Chondrocyte (in vitro differentiated cells): ENCODE measurements around the gene DTX4. TPM values are rescaled to one million over a fixed set of nuclear protein-coding genes. Genes with fewer than 3 reads are reported as not detected.

Source experiments
- DNase-seq: peaks from one replicate; pipeline ENCODE4 v3.0.0; 2021; ENCODE audit warnings: mixed read lengths, low spot score
- H3K27ac Mint-ChIP-seq: one replicate; pipeline ENCODE4 v1.8.0; 2021; ENCODE audit warnings: mild to moderate bottlenecking, moderate library complexity, mixed read lengths; ENCODE audit not compliant: unreplicated experiment
- H3K27me3 Mint-ChIP-seq: 2 replicates; pipeline ENCODE4 v1.8.0; 2021; ENCODE audit warnings: low read depth, mixed read lengths
- H3K36me3 Mint-ChIP-seq: 2 replicates; pipeline ENCODE4 v1.8.0; 2021; ENCODE audit warnings: low read depth, mixed read lengths
- H3K4me1 Mint-ChIP-seq: 2 replicates; pipeline ENCODE4 v1.8.0; 2021; ENCODE audit warnings: low read depth, mild to moderate bottlenecking, mixed read lengths
- H3K4me3 Mint-ChIP-seq: one replicate; pipeline ENCODE4 v1.8.0; 2021; ENCODE audit warnings: mild to moderate bottlenecking, moderate library complexity, mixed read lengths; ENCODE audit not compliant: unreplicated experiment
- H3K9me3 Mint-ChIP-seq: 2 replicates; pipeline ENCODE4 v1.8.0; 2021; ENCODE audit warnings: low read depth, mixed read lengths
- total RNA-seq: library from RNA; stranded (reverse); gene quantifications from 3 replicates; pipeline ENCODE4 v1.2.1, GENCODE V29; 2021
- TF ChIP-seq, protein P1 (sequence below): fragments of 200-600 bp; sonication (generic); IDR thresholded peaks from 2 replicates; pipeline ENCODE4 v1.5.0; 2021; ENCODE audit warnings: antibody characterized with exemption, mild to moderate bottlenecking, moderate library complexity

The DTX4 gene
- total RNA-seq, 1 donor from 2014 or later, result 3.4 TPM

DNA sequence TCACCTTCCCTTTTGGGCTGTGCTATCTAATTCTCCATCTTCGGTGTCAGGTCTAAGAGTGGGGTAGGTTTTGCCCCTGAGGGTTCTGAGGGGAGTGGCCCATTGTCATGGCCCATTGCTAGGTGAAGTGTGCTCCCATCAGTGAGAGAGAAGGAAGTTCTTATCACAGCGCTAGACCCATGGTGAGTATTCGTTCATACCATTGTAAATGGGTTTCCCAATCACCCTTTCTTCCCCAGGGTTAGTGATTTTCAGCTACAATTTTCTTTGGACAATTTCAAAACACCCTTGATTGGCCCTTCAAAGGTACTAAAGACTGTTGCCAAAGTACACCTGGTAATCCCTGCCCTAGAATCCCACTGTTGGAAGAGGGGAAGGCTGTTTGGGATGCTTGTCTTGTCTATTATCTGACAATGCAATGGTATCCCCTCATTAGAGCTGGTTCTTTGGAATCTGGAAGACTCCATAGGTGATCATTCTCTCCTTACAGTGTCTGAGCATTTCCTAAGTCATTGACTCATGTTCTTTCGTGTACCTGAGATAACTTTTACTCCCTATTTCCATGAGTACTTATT lies 20.6 kb downstream of the DTX4 start:
- TF ChIP-seq, protein P1, sequence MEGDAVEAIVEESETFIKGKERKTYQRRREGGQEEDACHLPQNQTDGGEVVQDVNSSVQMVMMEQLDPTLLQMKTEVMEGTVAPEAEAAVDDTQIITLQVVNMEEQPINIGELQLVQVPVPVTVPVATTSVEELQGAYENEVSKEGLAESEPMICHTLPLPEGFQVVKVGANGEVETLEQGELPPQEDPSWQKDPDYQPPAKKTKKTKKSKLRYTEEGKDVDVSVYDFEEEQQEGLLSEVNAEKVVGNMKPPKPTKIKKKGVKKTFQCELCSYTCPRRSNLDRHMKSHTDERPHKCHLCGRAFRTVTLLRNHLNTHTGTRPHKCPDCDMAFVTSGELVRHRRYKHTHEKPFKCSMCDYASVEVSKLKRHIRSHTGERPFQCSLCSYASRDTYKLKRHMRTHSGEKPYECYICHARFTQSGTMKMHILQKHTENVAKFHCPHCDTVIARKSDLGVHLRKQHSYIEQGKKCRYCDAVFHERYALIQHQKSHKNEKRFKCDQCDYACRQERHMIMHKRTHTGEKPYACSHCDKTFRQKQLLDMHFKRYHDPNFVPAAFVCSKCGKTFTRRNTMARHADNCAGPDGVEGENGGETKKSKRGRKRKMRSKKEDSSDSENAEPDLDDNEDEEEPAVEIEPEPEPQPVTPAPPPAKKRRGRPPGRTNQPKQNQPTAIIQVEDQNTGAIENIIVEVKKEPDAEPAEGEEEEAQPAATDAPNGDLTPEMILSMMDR, result no peak
- Mint-ChIP-seq H3K27me3 (peaks cover 6% of the 10 kb centered on the region), H3K36me3 (peaks cover 21% of the 10 kb centered on the region), H3K4me3 (no peak overlapping the region), H3K27ac (no peak overlapping the region), H3K9me3 (no peaks in the 10 kb centered on the region), H3K4me1 (peaks cover 23% of the 10 kb centered on the region)
- DNase-seq, result no peak

GRCh38 chr11:59193587-59194130 lies 21.7 kb downstream of the DTX4 start:
- TF ChIP-seq, protein P1, result no peak
- Mint-ChIP-seq H3K4me3 (no peak overlapping the region), H3K27ac (no peak overlapping the region), H3K27me3 (peaks cover 6% of the 10 kb centered on the region), H3K36me3 (peaks cover 19% of the 10 kb centered on the region), H3K4me1 (peaks cover 29% of the 10 kb centered on the region), H3K9me3 (no peaks in the 10 kb centered on the region)
- no peak for DNase-seq

DNA sequence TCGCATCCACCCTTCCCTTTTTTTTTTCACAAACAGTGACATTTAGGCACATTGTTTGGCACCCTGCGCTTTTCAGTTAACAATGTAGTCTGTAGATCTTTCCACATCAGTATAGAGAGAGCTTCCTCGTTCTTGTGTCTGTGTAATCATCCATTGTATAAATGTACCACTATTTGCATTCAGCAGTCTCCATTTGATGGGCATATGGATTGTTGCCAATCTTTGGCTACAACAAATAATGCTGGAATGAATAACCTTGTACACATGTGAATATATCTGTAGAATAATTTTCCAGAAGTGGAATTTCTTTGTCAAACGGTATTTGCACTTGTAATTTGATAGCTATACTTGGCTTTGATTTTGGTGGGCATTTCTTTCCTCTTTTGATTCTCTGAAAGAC lies 23.7 kb downstream of the DTX4 start:
- H3K9me3 Mint-ChIP-seq, result no peaks in the 10 kb centered on the region

GRCh38 chr11:59196777-59197176 lies 24.8 kb downstream of the DTX4 start:
- TF ChIP-seq, protein P1, result no peak
- Mint-ChIP-seq H3K27ac (no peak overlapping the region), H3K36me3 (peaks cover 15% of the 10 kb centered on the region), H3K4me3 (no peak overlapping the region), H3K27me3 (peaks cover 5% of the 10 kb centered on the region), H3K9me3 (no peaks in the 10 kb centered on the region), H3K4me1 (peaks cover 39% of the 10 kb centered on the region)
- DNase-seq, result no peak

More for the DNA sequence above, 23.7 kb downstream of the DTX4 start:
- H3K4me3 Mint-ChIP-seq, result no peak overlapping the region
- DNase-seq, result no peak
- peaks cover 6% of the 10 kb centered on the region for H3K27me3 Mint-ChIP-seq
- H3K4me1 Mint-ChIP-seq, result peaks cover 36% of the 10 kb centered on the region
- H3K36me3 Mint-ChIP-seq, result peaks cover 18% of the 10 kb centered on the region
- TF ChIP-seq, protein P1, result no peak
- H3K27ac Mint-ChIP-seq, result no peak overlapping the region

DNA sequence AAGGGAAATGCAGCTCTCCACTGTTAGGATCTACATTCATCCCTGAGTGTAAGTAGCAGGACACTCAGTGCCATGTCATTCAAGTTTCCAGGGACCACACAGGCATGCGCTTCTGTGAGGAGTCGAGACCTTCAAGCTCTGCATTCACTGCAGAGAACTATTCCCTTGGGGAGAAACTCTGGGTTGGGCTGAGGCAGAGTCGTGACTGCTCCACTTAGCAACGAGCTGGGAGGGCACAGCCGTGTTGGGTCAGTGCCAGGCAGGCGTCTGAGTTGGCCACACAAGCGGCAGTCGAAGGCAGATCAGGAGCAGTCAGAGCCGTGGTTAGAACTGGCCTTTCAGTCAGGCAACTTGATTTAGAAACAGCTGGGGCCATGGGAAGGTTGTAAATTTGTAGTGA lies 26.1 kb downstream of the DTX4 start:
- peaks cover 10% of the 10 kb centered on the region for H3K36me3 Mint-ChIP-seq
- H3K27me3 Mint-ChIP-seq, result peaks cover 4% of the 10 kb centered on the region
- TF ChIP-seq, protein P1, result no peak
- DNase-seq, result no peak
- no peaks in the 10 kb centered on the region for H3K9me3 Mint-ChIP-seq
- H3K4me3 Mint-ChIP-seq, result no peak overlapping the region
- peaks cover 39% of the 10 kb centered on the region for H3K4me1 Mint-ChIP-seq
- no peak overlapping the region for H3K27ac Mint-ChIP-seq
